ENCODE results near the gene TBX21.

TBX21 gene

DNA sequence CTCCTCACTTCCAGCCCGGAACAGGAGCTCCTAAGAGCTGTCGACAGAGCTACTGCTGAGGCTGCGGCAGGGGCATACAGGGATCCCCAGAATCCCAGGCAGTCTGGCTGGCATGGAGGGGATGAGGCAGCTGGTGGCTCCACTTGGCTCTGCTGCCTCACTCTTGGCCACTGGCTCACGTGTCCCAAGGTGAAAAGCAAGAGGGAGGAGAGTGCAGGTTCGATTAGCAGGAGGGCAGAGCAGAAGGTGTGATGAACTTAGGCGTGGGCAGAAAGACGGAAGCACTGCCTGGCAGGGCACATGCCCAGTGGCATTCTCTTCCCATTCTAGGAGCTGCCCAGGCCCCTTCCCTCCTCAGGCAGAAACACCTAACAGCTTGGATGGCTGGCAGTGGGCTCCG lies 11.3 kb upstream of the TBX21 start:
- no peak for DNase-seq (ENCODE audit: low spot score)
- TF ChIP-seq, protein P1, sequence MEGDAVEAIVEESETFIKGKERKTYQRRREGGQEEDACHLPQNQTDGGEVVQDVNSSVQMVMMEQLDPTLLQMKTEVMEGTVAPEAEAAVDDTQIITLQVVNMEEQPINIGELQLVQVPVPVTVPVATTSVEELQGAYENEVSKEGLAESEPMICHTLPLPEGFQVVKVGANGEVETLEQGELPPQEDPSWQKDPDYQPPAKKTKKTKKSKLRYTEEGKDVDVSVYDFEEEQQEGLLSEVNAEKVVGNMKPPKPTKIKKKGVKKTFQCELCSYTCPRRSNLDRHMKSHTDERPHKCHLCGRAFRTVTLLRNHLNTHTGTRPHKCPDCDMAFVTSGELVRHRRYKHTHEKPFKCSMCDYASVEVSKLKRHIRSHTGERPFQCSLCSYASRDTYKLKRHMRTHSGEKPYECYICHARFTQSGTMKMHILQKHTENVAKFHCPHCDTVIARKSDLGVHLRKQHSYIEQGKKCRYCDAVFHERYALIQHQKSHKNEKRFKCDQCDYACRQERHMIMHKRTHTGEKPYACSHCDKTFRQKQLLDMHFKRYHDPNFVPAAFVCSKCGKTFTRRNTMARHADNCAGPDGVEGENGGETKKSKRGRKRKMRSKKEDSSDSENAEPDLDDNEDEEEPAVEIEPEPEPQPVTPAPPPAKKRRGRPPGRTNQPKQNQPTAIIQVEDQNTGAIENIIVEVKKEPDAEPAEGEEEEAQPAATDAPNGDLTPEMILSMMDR (IDR thresholded peaks at IDR 0.05; ENCODE audit: extremely low read depth, missing control alignments): no peak

DNA sequence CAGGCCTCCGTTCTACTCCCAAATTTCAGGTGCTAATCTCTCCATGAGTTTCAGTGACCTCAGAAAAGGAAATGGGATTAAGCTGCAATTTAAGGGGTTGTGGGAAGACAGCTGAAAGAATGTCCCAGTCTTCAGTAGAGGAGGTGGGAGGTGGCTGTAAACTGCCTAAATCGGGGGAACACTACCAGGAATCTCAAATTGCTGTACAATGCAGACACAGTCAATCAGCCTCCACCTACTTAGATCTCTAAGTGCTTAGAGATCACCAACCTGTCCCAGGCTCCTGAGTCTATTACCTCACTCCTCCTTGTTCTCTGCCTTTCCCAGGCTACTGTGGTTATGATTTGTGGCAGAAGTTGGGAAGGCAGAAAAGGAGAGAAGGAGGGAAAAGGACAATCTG lies 8.3 kb upstream of the TBX21 start:
- TF ChIP-seq, protein P1 (IDR thresholded peaks at IDR 0.05; ENCODE audit: extremely low read depth, missing control alignments): no peak
- DNase-seq (ENCODE audit: low spot score): no peak

DNA sequence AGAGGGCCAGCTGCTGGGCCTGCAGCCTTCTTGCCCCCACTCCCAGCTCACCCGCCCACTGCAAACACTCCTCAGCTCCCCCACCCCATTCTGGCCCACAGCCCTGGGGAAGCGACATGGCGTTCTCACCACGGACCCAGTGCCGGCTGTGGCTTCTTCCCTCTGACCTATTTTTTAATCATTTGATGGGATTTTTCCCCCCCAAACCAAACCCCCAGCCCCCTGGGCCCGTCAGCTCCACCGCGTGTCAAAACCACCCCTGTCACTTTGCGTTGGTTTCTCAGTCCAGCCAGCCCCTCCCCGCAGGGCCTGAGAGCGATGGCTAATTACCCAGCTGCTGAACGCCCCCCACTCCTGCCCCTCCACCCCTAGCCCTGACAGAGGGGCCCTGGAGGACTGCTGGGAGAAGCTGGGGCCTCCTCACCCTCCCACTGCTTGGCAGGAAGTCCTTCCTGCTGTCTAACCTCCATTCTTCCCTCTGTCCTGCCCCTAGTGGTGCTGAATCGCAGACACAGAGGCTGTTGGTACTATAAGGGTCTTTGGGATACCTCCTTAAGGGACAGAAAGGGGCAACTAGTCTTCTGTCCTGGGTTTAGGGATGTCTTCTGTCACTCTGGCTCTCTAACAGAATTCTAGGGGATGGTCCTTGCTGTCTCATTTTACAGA lies 7.5 kb upstream of the TBX21 start:
- TF ChIP-seq, protein P1 (IDR thresholded peaks at IDR 0.05; ENCODE audit: extremely low read depth, missing control alignments): no peak
- no peak for DNase-seq (ENCODE audit: low spot score)

DNA sequence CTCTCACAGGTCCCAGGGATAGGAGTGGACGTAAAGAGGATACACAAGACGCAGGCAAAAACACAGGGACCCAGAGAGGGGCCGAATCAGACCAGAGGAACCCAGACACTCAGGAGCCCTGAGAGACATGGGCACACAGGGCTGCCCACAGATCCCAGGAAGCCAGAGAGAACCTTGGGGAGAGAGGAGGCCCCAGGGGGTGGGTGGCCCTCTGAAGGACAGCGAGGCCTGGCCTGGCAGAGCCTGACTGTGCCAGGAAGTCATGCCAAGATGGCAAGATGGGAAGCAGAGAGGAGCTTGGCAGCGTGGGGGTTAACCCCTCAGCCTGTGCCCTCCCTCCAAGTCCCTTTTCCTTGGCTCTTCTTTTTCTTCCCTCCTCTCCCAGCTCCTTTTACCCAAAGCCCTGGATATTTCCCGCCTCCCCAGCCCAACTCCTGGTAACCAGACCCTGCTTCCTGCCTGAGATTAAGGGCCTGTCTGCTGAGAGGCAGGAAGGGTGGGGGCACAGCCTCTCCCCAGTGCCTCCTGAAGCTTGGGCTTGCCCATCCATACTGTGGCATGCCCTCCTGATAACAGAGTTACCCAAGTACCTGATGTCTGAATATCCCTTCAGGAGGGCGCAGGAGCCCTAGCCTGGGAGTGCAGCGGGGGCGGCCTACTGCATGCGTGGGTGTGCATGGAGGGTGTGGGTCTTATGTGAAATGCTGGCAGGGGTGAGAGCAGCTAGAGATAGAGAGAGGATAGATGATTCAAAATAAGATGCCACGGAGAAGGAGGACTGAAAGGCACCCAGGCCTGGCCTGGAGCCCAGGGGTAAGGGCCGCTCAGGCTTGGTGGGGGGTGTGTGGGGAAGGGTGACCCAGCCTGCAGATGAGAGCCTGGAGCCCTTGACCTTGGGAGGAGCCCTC lies 6.0 kb upstream of the TBX21 start:
- DNase-seq (ENCODE audit: low spot score): no peak
- TF ChIP-seq, protein P1 (IDR thresholded peaks at IDR 0.05; ENCODE audit: extremely low read depth, missing control alignments): no peak

DNA sequence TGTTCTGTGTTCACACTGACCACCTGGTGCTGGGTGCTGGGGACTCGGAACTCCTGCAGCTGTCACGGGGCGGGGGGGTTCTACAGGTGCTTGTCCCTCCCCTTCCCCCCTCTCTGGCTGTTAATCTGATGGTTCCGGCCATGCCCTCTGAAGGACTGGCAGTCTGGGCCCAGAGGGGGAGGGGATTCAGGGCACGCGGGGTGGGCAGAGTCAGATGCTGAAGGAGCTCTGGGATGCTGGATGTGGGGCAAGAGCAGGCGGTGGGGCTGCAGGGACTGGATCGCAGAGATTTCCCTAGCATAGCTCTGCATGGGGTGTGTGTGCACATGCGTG lies 5.4 kb upstream of the TBX21 start:
- TF ChIP-seq, protein P1 (IDR thresholded peaks at IDR 0.05; ENCODE audit: extremely low read depth, missing control alignments): no peak
- DNase-seq (ENCODE audit: low spot score): no peak

DNA sequence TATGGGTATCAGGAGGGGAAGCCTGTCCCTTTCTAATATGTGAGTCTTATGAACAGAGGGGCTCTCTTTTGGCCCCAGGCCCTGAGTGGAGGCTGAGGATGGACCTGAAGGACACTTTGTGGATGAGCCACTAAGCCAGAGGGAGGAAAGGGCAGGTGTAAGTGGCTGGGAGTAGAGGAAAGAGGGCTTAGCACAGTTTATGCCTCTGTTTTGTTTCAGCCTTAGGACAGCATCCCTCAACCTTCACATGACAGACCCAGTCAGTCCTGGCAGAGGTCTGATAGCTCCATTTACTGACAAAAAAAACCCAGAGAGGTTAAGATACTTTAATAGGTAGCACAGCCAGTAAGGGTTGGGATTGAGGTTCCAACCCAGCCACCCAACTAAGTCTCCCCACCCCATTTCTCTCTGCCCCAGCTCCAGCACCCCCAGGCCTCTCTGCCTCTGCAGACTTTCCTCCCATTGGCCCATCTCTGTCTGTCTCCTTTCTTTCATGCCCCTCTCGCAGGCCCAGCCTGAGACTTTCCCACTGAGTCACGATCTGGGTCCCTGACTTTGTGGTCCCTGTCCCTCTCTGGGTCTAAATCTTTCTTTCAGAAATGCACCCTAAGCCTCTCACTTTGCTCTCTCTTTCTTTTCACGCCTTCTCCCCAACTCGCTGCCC lies 4.7 kb upstream of the TBX21 start:
- no peak for DNase-seq (ENCODE audit: low spot score)
- TF ChIP-seq, protein P1 (IDR thresholded peaks at IDR 0.05; ENCODE audit: extremely low read depth, missing control alignments): no peak

DNA sequence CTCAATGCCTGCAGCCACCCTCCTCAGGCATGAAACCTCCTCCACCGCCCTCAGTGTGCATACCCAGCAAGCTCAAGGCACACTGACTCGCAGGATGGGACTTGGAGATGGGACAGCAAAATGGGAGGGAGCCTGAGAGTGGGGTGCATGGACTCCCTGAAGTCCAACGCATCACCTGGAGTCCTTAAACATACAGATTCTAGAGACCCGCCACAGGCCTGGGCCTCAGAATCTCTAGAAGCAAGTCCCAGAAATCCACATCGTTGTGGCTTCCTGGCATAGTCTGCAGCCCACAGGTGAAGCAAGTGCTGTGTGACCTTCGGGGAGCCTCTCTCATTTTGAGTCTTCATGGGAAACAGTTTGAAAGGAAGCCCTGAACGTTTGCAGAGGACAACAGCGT lies 3.6 kb upstream of the TBX21 start:
- TF ChIP-seq, protein P1 (IDR thresholded peaks at IDR 0.05; ENCODE audit: extremely low read depth, missing control alignments): no peak
- no peak for DNase-seq (ENCODE audit: low spot score)

Measured in GM20000 (cell line).